ENCODE data around the gene MPZL3.

GRCh38 chr11:118295815-118296454, 43.8 kb upstream of the MPZL3 start:
- TF ChIP-seq, protein P1, sequence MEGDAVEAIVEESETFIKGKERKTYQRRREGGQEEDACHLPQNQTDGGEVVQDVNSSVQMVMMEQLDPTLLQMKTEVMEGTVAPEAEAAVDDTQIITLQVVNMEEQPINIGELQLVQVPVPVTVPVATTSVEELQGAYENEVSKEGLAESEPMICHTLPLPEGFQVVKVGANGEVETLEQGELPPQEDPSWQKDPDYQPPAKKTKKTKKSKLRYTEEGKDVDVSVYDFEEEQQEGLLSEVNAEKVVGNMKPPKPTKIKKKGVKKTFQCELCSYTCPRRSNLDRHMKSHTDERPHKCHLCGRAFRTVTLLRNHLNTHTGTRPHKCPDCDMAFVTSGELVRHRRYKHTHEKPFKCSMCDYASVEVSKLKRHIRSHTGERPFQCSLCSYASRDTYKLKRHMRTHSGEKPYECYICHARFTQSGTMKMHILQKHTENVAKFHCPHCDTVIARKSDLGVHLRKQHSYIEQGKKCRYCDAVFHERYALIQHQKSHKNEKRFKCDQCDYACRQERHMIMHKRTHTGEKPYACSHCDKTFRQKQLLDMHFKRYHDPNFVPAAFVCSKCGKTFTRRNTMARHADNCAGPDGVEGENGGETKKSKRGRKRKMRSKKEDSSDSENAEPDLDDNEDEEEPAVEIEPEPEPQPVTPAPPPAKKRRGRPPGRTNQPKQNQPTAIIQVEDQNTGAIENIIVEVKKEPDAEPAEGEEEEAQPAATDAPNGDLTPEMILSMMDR (IDR thresholded peaks at IDR 0.05; ENCODE audit: borderline replicate concordance, extremely low read depth, low read length, poor library complexity, severe bottlenecking): peak; percentile 82
- no peak for TF ChIP-seq EZH2 (IDR thresholded peaks at IDR 0.05; ENCODE audit: borderline replicate concordance, low read depth, low read length, severe bottlenecking)

Measured in DND-41 (cell line).